ENCODE data around the gene IGSF23.

Gene IGSF23

DNA sequence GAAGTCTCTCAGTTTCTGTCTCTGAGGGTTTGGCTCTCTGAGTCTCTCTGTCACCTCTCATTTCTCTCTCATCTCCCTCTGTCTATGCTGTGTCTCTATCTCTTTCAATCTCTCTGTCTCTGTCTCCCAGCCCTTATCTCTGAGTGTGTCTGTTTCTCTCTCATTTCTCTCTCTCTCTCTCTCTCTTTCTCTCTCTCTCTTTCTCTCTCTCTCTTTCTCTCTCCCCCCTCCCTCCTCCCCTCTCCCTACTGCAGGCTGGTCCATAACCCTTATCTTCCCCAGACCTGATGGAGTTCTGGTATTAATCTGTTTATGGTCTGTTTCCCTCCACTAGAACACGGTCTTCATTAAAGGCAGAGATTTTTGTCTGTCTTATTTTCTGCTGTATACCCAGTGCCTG, 29.0 kb downstream of the IGSF23 start:
- no peak for DNase-seq

DNA sequence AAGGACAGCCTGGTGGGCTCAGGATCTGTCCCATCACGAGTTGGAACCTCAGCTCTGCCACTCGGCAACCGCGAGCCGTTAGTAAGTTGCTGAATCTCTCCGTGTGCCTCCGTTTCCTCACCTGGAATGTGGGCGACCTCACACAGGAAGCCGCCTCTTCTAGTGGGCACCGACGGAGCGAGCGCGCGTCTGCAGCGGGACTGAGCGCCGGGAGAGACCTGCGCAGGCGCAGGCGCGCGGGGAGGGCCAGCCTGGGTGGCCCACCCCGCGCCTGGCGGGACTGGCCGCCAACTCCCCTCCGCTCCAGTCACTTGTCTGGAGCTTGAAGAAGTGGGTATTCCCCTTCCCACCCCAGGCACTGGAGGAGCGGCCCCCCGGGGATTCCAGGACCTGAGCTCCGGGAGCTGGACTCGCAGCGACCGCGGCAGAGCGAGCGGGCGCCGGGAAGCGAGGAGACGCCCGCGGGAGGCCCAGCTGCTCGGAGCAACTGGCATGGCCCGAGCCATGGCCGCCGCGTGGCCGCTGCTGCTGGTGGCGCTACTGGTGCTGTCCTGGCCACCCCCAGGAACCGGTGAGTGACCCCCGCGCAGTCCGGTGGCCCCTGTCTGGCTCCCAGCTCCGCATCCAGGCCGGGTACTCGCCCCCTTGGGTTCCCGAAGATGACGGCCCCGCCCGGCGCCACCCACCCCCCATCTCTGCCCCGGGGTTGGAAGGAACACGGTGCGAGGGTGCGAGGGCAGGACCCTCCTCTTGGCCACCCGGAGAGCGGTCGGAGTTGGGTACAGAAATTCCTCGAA, 30.4 kb downstream of the IGSF23 start, which contains the start of gene PVR:
TSS of gene PVR (plus strand) at position 306 of the 797 bp plus-strand sequence. CDS start at position 493, 187 bp downstream.
- DNase-seq, result peak; percentile 32

DNA sequence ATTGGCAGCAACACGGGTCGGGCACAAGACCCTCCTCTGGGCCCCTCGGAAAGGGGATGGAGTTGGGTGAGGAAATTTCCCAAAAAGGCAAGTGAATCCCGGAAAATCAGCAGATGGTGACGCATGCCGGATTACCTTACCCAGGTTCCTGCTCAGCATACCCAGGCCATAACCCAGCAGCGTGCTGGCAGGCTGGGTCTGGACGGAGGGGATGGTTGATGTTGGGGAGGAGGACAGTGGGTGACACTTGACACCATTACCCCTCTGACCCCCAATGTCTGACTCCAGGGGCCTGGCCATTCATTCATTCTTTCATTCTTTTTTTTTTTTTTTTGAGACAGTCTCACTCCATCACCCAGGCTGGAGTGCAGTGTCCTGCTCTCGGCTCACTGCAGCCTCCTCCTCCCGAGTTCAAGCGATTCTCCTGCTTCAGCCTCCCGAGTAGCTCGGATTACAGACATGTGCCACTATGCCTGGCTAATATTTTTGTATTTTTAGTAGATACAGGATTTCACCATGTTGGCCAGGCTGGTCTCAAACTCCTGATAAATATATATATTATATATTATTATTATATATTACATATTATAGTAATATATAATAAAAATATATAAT, 31.1 kb downstream of the IGSF23 start:
- DNase-seq, result peak; percentile 29

DNA sequence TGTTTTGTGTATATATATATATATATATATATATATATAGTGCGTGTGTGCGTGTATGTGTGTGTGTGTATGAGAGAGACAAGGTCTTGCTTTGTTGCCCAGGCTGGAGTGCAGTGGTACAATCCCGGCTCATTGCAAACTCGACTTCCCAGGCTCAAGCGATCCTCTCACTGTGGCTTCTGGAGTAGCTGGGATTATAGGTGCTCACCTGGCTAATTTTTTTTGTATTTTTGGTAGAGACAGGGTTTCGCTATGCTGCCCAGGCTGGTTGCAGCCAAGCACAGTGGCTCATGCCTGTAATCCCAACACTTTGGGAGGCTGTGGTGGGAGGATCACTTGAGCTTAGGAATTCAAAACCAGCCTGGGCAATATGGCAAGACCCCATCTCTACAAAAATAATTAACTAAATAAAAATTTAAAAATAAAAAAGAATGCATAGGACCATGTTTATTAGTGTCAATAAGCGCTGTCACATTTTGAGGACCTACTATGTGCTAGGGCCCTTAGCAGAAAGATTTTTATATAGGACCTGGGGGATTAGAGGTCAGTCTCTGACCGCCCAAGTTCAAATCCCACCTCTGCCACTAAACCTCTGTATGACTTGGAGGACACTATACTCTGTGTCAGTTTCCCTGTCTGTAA, 32.2 kb downstream of the IGSF23 start:
- no peak for DNase-seq

DNA sequence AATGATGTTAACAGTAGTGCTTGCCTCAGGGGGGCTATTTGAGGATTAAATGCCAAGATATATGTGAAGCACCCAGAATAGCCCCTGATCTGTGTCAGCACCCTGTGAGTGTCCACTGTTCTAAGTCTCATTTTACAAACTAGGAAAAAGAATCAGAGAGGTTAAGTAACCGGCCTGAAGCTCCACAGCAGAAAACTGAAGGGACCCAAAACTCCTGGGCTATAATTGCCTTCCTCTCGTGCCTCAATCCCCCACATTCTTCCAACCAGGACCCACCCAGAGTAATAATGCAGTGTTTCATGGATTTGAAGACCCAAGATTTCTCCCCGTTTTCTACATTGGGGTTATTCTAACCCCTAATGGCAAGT, 32.7 kb downstream of the IGSF23 start:
- DNase-seq, result no peak

DNA sequence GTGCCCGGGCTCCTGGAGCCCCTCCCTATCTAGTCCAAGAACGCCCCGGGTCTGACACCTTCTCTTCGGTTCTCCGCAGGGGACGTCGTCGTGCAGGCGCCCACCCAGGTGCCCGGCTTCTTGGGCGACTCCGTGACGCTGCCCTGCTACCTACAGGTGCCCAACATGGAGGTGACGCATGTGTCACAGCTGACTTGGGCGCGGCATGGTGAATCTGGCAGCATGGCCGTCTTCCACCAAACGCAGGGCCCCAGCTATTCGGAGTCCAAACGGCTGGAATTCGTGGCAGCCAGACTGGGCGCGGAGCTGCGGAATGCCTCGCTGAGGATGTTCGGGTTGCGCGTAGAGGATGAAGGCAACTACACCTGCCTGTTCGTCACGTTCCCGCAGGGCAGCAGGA, 33.8 kb downstream of the IGSF23 start:
- no peak for DNase-seq

DNA sequence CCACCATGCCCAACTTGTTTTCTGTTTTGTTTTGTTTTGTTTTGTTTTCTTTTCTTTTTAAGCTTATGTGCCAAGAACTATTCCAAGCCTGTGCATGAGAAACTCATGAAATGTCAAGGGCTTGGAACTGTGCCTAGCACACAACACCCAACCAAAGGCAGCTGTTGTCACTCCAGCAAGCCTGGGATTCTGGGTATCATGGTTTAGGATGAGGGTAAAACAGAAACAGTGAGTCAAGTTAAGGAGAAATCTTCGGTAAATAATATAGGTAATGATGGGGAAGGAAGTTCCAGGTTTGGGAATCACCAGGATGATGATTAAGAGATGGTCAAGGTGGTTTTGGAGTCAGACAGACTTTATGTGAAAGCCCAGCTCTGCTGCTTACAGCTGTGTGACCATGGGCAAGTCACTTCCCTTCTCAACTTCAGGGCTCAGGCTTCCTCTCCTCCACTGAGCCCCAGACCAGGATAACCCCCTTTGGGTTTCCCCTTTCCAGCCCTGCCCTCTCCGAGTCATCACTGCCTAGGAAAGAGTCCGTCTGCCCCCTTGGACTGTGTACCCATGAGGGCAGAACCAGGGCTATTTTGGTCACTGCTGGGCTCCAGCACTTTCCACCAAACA, 35.4 kb downstream of the IGSF23 start:
- no peak for DNase-seq

DNA sequence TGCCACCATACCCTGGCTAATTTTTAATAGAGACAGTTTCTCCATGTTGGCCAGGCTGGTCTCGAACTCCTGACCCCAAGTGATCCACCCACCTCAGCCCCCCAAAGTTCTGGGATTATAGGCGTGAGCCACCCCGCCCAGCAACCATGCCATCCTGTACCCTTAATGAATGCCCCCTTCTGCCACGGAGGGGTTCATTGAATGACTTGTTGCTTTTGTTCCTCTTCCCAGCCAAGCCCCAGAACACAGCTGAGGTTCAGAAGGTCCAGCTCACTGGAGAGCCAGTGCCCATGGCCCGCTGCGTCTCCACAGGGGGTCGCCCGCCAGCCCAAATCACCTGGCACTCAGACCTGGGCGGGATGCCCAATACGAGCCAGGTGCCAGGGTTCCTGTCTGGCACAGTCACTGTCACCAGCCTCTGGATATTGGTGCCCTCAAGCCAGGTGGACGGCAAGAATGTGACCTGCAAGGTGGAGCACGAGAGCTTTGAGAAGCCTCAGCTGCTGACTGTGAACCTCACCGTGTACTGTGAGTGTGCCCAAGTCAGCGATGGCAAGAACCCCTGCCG, 36.3 kb downstream of the IGSF23 start:
- DNase-seq, result no peak

DNA sequence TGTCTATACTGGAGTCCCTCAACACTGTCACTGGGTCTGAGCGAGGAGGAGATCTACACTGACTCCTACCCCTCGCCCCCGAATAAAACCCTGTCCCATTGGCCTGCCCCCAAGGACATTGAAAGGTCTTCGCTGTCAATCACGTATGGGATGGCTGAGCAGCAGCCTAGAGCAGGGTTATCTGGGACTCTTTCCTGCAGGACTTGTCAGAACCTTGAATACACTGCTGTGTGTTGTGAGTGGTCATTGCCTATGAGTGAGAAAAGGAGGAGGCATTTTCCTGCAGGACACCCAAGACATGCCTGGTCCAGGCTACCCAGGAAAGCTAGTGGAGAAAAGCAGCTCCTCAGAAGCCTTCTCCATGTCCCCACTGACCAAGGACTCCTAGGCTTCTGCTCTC, 40.0 kb downstream of the IGSF23 start:
- DNase-seq, result no peak

DNA sequence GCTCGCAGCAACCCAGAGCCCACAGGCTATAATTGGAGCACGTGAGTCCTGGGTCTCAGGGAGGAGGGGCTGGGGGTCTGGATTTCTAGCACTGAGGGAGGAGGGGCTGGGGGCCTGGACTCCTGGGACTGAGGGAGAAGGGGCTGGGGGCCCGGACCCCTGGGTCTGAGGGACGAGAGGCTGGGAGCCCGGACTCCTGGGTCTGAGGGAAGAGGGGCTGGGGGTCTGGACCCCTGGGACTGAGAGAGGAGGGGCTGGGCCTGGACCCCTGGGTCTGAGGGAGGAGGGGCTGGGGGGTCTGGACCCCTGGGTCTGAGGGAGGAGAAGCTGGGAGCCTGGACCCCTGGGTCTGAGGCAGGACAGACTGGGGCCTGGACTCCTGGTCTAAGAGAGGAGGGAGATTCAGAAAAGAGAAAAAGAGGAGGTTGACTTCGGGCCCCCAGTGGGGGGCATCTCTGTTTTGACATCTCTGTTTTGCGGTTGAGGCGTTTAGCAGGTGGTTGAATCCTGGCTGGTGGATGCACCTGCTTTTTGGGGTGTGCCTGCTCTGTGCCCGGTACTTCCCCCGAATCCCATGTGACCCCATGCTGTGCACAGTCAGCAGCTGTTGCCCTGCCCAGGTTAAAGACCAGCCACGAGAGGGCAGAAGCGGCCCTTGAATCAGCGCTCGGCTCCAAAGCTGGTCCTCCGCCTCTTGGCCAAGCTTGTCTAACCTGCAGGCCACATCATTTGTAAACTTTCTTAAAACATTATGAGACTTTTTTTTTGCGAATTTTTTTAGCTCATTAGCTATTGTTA, 40.8 kb downstream of the IGSF23 start:
- DNase-seq, result no peak

DNA sequence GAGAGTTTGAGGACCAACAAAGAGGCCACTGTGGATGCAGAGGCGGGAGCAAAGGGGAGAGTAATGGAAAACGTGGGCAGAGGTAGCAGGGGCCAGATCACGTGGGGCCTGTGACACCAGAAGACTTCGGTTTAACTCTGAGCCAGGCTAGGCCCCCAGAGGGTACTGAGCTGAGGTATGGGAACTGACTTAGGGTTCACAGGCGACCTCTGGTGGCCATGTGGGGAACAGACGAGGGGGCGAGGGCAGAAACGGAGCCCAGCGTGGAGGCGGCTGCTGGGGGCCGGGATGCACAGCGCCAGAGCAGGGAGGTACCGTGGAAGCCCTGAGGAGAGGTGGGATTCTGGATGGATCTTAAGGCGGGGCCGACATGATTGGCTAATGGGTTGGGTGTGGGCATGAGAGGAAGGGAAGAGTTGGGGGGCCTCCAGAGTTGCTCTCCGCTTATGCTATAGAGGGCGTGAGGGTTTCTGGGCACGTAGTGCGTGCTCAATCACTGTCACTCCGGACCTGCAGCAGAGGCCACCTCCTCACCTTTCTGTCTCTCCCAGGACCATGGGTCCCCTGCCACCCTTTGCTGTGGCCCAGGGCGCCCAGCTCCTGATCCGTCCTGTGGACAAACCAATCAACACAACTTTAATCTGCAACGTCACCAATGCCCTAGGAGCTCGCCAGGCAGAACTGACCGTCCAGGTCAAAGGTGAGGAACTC, 44.0 kb downstream of the IGSF23 start:
- no peak for DNase-seq

DNA sequence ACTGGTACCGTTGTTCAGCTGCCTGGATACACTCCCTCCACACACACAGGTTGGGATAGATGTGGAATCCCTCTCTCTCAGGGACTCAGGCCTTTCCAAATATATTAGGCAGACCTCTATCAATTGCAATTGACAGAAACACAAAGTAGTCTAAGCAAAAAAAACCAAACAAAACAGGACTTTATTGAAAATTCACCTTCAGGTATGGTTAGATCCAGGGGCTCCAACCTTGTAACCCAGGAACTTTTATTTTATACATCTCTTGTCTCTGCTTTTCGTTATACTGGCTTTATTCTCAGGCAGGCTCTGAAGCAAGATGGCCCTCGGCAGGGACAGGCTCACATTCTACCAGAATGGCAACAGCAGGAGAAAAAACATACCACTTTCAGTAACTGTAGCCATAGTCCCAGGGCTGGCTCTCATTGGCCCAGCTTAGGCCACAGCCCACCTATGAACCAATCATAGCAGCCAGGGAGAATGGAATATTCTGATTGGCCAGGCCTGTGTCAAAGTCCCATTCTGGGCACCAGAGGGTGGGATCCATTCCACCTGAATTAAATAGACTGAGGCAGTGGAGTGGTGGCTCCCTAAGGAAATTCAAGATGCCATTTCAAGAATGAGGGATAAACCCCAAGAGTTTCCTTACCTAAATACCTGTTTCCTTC, 44.8 kb downstream of the IGSF23 start:
- DNase-seq, result no peak

DNA sequence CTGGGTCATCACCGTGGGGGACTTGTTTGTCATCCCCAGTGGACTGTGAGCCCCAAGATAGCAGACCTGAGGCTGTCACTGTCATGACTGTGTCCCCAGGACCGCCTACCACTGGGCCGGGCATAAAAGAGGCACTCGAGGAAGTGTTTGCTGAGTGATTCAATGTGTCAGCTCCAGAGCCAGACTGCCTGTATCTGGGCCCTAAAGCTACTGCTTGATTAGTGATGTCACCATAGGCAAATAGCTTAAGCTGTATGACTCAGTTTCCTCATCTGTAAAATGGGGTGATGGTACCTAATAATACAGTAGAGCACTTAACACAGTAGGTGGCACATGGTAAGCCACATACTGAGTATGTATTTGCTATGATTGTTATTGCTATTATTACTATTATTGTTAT, 46.7 kb downstream of the IGSF23 start:
- no peak for DNase-seq

DNA sequence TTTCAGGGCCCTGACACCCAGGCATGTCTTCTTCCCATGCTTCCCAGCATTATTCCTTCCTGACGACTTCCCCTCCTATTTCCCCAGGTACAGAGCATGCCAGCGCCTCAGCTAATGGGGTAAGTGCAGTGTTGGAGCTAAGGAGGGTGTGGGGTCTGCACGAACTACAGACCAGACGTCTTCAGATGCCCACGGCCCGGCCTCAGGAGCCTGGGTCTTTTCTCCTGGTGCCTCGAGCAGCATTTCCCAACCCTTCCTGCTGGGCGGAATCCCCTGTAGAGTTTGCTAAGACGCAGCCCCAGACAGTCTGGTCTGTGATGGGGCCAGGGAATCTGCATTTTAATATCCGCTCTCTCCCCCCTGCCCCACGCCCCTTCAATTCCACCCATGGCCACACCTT, 47.8 kb downstream of the IGSF23 start:
- DNase-seq, result no peak

DNA sequence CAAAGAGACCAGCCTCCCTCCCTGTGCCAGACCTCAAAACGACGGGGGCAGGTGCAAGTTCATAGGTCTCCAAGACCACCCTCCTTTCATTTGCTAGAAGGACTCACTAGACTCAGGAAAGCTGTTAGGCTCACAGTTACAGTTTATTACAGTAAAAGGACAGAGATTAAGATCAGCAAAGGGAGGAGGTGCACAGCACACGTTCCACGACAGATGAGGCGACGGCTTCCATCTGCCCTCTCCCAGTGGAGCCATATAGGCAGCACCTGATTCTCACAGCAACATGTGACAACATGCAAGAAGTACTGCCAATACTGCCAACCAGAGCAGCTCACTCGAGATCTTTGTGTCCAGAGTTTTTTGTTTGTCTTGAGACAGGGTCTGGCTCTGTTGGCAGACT, 48.5 kb downstream of the IGSF23 start:
- no peak for DNase-seq

DNA sequence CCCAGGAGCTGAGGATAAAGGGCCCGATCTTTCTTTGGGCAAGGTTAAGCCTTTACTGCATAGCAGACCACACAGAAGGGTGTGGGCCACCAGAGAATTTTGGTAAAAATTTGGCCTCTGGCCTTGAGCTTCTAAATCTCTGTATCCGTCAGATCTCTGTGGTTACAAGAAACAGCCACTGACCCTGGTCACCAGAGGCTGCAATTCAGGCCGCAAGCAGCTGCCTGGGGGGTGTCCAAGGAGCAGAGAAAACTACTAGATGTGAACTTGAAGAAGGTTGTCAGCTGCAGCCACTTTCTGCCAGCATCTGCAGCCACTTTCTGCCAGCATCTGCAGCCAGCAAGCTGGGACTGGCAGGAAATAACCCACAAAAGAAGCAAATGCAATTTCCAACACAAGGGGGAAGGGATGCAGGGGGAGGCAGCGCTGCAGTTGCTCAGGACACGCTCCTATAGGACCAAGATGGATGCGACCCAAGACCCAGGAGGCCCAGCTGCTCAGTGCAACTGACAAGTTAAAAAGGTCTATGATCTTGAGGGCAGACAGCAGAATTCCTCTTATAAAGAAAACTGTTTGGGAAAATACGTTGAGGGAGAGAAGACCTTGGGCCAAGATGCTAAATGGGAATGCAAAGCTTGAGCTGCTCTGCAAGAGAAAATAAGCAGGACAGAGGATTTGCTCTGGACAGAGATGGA, 49.5 kb downstream of the IGSF23 start:
- DNase-seq, result no peak

DNA sequence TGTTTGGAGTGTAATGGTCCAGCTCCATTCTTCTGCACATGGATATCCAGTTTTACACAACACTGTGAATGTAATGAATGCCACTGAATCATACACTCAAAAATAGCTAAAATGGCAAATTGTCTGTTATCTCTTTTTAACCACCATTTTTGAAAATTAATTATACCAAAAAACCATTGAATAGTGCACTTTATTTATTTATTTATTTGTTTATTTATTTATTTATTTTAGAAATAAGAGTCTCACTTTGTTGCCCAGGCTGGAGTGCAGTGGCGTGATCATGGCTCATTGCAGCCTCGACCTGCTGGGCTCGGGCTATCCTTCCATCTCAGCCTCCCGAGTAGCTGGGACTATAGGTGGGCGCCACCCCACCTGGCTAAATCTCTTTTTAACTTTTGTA, 50.6 kb downstream of the IGSF23 start:
- no peak for DNase-seq

DNA sequence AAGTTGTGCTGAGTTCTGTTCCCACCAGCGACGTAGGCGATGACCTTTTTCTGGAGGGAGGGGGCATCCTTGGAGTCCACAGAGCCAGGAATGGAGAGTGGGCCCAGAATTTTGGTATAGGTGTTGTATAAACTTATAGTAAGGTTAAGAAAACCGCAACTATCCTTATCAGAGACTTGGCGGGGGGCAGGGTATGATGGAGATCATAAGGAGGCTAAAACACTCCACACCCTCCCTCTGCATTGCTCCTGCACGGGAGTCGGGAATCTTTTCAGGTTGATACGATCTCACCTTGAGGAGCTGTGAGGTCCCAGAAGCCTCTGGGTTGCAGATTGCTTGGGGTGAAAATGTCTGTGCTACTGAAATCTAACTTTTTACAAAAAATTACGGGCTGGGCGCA, 51.6 kb downstream of the IGSF23 start:
- no peak for DNase-seq

DNA sequence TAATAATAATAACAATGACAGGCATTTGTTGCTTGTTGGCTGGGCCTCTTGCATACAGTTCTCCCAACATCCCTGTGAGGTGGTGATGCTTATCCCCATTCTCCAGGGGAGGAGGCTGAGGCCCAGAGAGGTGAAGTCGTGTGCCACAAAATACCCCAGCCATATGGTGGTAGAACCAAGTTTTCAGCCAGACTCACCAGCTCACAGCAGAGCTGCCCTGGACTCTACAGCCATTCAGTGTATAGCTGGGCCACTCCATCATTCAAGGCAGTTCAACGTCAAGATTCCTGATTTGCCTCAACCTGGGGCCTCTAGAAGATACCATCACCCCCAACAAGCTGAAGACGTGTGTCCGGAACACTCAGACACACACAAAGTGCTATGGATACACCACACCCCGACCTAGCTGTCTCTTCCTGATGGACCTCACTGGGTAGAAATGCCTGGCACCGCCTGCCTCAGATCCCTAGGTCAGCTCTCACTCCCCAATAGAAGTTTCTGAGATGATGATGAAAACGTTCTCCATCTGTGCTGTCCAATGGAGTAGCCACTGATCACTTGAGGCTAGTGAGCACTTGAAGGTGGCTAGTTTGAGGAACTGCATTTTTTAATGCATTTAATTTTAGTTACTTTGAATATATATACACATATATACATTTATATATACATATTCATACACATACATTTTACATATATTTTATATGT, 53.6 kb downstream of the IGSF23 start:
- no peak for DNase-seq

Data from DMS 273 treated with DMSO at 0.1 percent for 48 hours (cell line).